Caco-2 (cell line): ENCODE measurements around the gene CASP5. TPM values are rescaled to one million over a fixed set of nuclear protein-coding genes. Genes with fewer than 3 reads are reported as not detected.
A peak's percentile ranks its signal among the peaks of the same experiment; 100 is the strongest.

Source experiments
- BruUV-seq: library from RNA; stranded (reverse); fragments of 400-500 nt; replicated peaks from 2 replicates; lab custom pipeline; 2021; lab: Mats Ljungman, UMichigan
- CTCF ChIA-PET: fragments of 300-600 bp; sonication (Branson Sonifier 250); formaldehyde crosslinking; loops from one replicate; lab custom pipeline; 2022; ENCODE audit warnings: antibody characterized with exemption; lab: Charles Lee
- POLR2A ChIA-PET: fragments of 300-600 bp; sonication (Branson Sonifier 250); formaldehyde crosslinking; loops from one replicate; lab custom pipeline; 2022; ENCODE audit warnings: antibody characterized with exemption; lab: Charles Lee
- DNase-seq, 2 experiments: peaks; one replicate each; pipeline versions ENCODE4 v3.0.0 to v3.0.0-alpha.2; 2020 to 2022
- H3K27me3 ChIP-seq: replicated peaks from 2 replicates; pipeline ENCODE4 v1.6.0; 2011; ENCODE audit warnings: low read length; ENCODE audit not compliant: control insufficient read depth, insufficient read depth
- H3K36me3 ChIP-seq: 2 replicates; pipeline ENCODE4 v1.5.1; 2011; ENCODE audit warnings: low read length; ENCODE audit not compliant: control insufficient read depth, insufficient read depth
- H3K4me1 ChIP-seq: fragments of 250-450 bp; sonication (Bioruptor Pico); 2 replicates; pipeline ENCODE4 v1.5.1; 2020; ENCODE audit warnings: mild to moderate bottlenecking
- H3K4me3 ChIP-seq: 2 replicates; pipeline ENCODE4 v1.5.1; 2011; ENCODE audit warnings: low read depth, mild to moderate bottlenecking, control low read depth, low read length
- H3K9me3 ChIP-seq: fragments of 250-450 bp; sonication (Bioruptor Pico); 2 replicates; pipeline ENCODE4 v1.5.1; 2020; ENCODE audit warnings: mild to moderate bottlenecking, moderate library complexity
- H3K27ac Mint-ChIP-seq: one replicate; pipeline ENCODE4 v1.8.0; 2022; ENCODE audit warnings: mixed read lengths; ENCODE audit not compliant: unreplicated experiment
- H3K27me3 Mint-ChIP-seq: one replicate; pipeline ENCODE4 v1.8.0; 2022; ENCODE audit warnings: mixed read lengths; ENCODE audit not compliant: insufficient read depth, unreplicated experiment
- H3K36me3 Mint-ChIP-seq: one replicate; pipeline ENCODE4 v1.8.0; 2022; ENCODE audit warnings: mild to moderate bottlenecking, mixed read lengths; ENCODE audit not compliant: insufficient read depth, unreplicated experiment
- H3K4me1 Mint-ChIP-seq: one replicate; pipeline ENCODE4 v1.8.0; 2022; ENCODE audit warnings: low read depth, mixed read lengths; ENCODE audit not compliant: unreplicated experiment
- H3K4me3 Mint-ChIP-seq: one replicate; pipeline ENCODE4 v1.8.0; 2022; ENCODE audit warnings: mild to moderate bottlenecking, moderate library complexity, mixed read lengths; ENCODE audit not compliant: unreplicated experiment
- H3K9me3 Mint-ChIP-seq: one replicate; pipeline ENCODE4 v1.8.0; 2022; ENCODE audit warnings: mixed read lengths; ENCODE audit not compliant: unreplicated experiment
- CTCF ChIP-seq, 2 experiments: fragments of 200-600 bp in 1 of 2; IDR thresholded peaks; 1 replicate in 1 of 2; 2 replicates in 1 of 2; pipeline versions ENCODE4 v1.5.1 to v1.8.0; 2011 to 2022; ENCODE audit warnings: antibody characterized with exemption in 1 of 2, control low read depth in 1 of 2, inconsistent platforms in 1 of 2, low read depth in 1 of 2, low read length in 1 of 2, mild to moderate bottlenecking in 1 of 2, moderate library complexity in 1 of 2; ENCODE audit not compliant: insufficient read depth in 1 of 2, severe bottlenecking in 1 of 2, unreplicated experiment in 1 of 2
- intact Hi-C: fragments of 100-400 bp; cut with micrococcal nuclease; formaldehyde crosslinking; loops from one replicate; pipeline ENCODE4 v1.10.0; 2022; ENCODE audit not compliant: unreplicated experiment
- total RNA-seq: library from RNA; stranded (reverse); gene quantifications from 2 replicates; pipeline ENCODE4 v1.2.3, GENCODE V29; 2022

The CASP5 gene
- total RNA-seq, 1 experiment from 2014 or later = 1.4 TPM

- intact Hi-C loops = no loop called here
- ChIA-PET CTCF (no interaction called here), POLR2A (no interaction called here)
- Histone ChIP-seq H3K9me3 (peaks cover 5% of the 10 kb centered on the region; the same call in 1 of the 2 replicates), H3K4me1 (peaks cover 27% of the 10 kb centered on the region), H3K27me3 (no peaks in the 10 kb centered on the region), H3K36me3 (no peaks in the 10 kb centered on the region), H3K4me3 (no peak overlapping the region)
- Mint-ChIP-seq H3K36me3 (no peaks in the 10 kb centered on the region), H3K27me3 (no peaks in the 10 kb centered on the region), H3K27ac (no peak overlapping the region), H3K4me3 (no peak overlapping the region), H3K9me3 (peaks cover 18% of the 10 kb centered on the region), H3K4me1 (peaks cover 24% of the 10 kb centered on the region)
- no TSS peak for BruUV-seq
- no peak for DNase-seq
- no peak for TF ChIP-seq CTCF (IDR thresholded peaks at IDR 0.05; ENCODE audit: insufficient read depth in 1 of 2, low read depth in 1 of 2, low read length in 1 of 2, severe bottlenecking in 1 of 2, unreplicated experiment in 1 of 2)
Observed at GRCh38 chr11:105027678-105028077, 4.7 kb upstream of the CASP5 start.

DNA sequence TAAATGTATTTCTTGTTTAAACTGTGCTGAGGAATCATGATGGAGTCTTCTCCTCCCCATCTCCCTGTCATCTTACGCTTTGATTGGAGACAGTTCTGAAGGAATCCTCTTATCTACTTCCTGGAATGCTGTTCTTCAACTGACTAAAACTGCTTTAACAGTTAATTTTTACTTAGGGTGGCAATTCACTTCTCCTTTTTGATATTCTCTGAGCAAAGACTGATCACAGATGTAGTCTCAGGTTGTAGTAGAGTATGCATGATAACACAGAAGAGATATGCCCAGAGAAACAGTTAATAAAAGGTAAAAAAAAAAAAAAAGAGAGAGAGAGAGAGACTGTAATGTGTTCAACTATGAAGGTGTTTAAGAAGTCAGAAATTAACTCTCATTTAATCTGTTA lies 1.4 kb upstream of the CASP5 start:
- Histone ChIP-seq H3K27me3 (no peaks in the 10 kb centered on the region), H3K4me1 (peaks cover 32% of the 10 kb centered on the region), H3K9me3 (peaks cover 11% of the 10 kb centered on the region), H3K36me3 (no peaks in the 10 kb centered on the region), H3K4me3 (no peak overlapping the region)
- Mint-ChIP-seq H3K4me3 (peak overlapping the region; percentile 13), H3K36me3 (no peaks in the 10 kb centered on the region), H3K4me1 (peaks cover 31% of the 10 kb centered on the region), H3K9me3 (peaks cover 18% of the 10 kb centered on the region), H3K27me3 (no peaks in the 10 kb centered on the region), H3K27ac (peak overlapping the region; percentile 73)
- peak in 1 of 2 experiments; percentile 24 for DNase-seq
- TF ChIP-seq CTCF (IDR thresholded peaks at IDR 0.05; ENCODE audit: insufficient read depth in 1 of 2, low read depth in 1 of 2, low read length in 1 of 2, severe bottlenecking in 1 of 2, unreplicated experiment in 1 of 2) = no peak
- BruUV-seq = no TSS peak
- POLR2A ChIA-PET = no interaction called here
- intact Hi-C loops = loop anchor here (2.0 kb wide), 1 partner anchor 22 kb away; no protein-coding TSS in a partner anchor
- CTCF ChIA-PET = no interaction called here

GRCh38 chr11:105022527-105022926 lies 441 bp downstream of the CASP5 start:
- Mint-ChIP-seq H3K27ac (peak overlapping the region; percentile 73), H3K27me3 (no peaks in the 10 kb centered on the region), H3K4me1 (peaks cover 31% of the 10 kb centered on the region), H3K4me3 (no peak overlapping the region), H3K9me3 (peaks cover 16% of the 10 kb centered on the region), H3K36me3 (no peaks in the 10 kb centered on the region)
- Histone ChIP-seq H3K27me3 (no peaks in the 10 kb centered on the region), H3K36me3 (no peaks in the 10 kb centered on the region), H3K9me3 (peaks cover 11% of the 10 kb centered on the region), H3K4me3 (no peak overlapping the region), H3K4me1 (peaks cover 32% of the 10 kb centered on the region)
- ChIA-PET CTCF (no interaction called here), POLR2A (no interaction called here)
- no peak for DNase-seq
- TSS peak; percentile 74 for BruUV-seq
- intact Hi-C loops = no loop called here
- TF ChIP-seq CTCF (IDR thresholded peaks at IDR 0.05; ENCODE audit: insufficient read depth in 1 of 2, low read depth in 1 of 2, low read length in 1 of 2, severe bottlenecking in 1 of 2, unreplicated experiment in 1 of 2) = no peak
